ENCODE results near the gene TMPRSS3. TPM values are rescaled to one million over a fixed set of nuclear protein-coding genes. Genes with fewer than 3 reads are reported as not detected.

The TMPRSS3 gene
- polyA plus RNA-seq, 1 donor: 5.6 TPM

GRCh38 chr21:42437786-42438185 lies 41.9 kb upstream of the TMPRSS3 start:
- no CpG with 5 or more reads among the region's 8 CpGs for WGBS (ENCODE audit: insufficient coverage, low lambda C conversion rate)
- H3K4me3 ChIP-seq (ENCODE audit: low read length): no peak overlapping the region
- peaks cover 9% of the 10 kb centered on the region for H3K4me1 ChIP-seq (ENCODE audit: control insufficient read depth, insufficient read depth, low read length)
- H3K9me3 ChIP-seq (ENCODE audit: control insufficient read depth, low read depth, low read length): no peaks in the 10 kb centered on the region
- H3K27ac ChIP-seq (ENCODE audit: low read length): no peak overlapping the region
- DNase-seq: no peak
- H3K27me3 ChIP-seq (ENCODE audit: control insufficient read depth, insufficient read depth, low read length): no peaks in the 10 kb centered on the region
- no peaks in the 10 kb centered on the region for H3K36me3 ChIP-seq (ENCODE audit: control insufficient read depth, insufficient read depth, low read length)

- H3K4me1 ChIP-seq (ENCODE audit: control insufficient read depth, insufficient read depth, low read length): peaks cover 9% of the 10 kb centered on the region
- no peak for DNase-seq
- H3K4me3 ChIP-seq (ENCODE audit: low read length): no peak overlapping the region
- no peaks in the 10 kb centered on the region for H3K27me3 ChIP-seq (ENCODE audit: control insufficient read depth, insufficient read depth, low read length)
- H3K27ac ChIP-seq (ENCODE audit: low read length): no peak overlapping the region
- H3K9me3 ChIP-seq (ENCODE audit: control insufficient read depth, low read depth, low read length): no peaks in the 10 kb centered on the region
- H3K36me3 ChIP-seq (ENCODE audit: control insufficient read depth, insufficient read depth, low read length): no peaks in the 10 kb centered on the region
Observed at GRCh38 chr21:42436914-42437313, 41.1 kb upstream of the TMPRSS3 start.

- no peak for DNase-seq
- H3K27ac ChIP-seq (ENCODE audit: low read length): no peak overlapping the region
- no peaks in the 10 kb centered on the region for H3K36me3 ChIP-seq (ENCODE audit: control insufficient read depth, insufficient read depth, low read length)
- H3K4me1 ChIP-seq (ENCODE audit: control insufficient read depth, insufficient read depth, low read length): peaks cover 9% of the 10 kb centered on the region
- no peak overlapping the region for H3K4me3 ChIP-seq (ENCODE audit: low read length)
- H3K9me3 ChIP-seq (ENCODE audit: control insufficient read depth, low read depth, low read length): no peaks in the 10 kb centered on the region
- no peaks in the 10 kb centered on the region for H3K27me3 ChIP-seq (ENCODE audit: control insufficient read depth, insufficient read depth, low read length)
Observed at GRCh38 chr21:42435833-42436232, 40.0 kb upstream of the TMPRSS3 start.

GRCh38 chr21:42435401-42435800 lies 39.5 kb upstream of the TMPRSS3 start:
- Histone ChIP-seq H3K27me3 (ENCODE audit: control insufficient read depth, insufficient read depth, low read length) (no peaks in the 10 kb centered on the region), H3K4me3 (ENCODE audit: low read length) (no peak overlapping the region), H3K27ac (ENCODE audit: low read length) (no peak overlapping the region), H3K9me3 (ENCODE audit: control insufficient read depth, low read depth, low read length) (no peaks in the 10 kb centered on the region), H3K36me3 (ENCODE audit: control insufficient read depth, insufficient read depth, low read length) (no peaks in the 10 kb centered on the region), H3K4me1 (ENCODE audit: control insufficient read depth, insufficient read depth, low read length) (peaks cover 9% of the 10 kb centered on the region)
- no peak for DNase-seq
- WGBS (ENCODE audit: insufficient coverage, low lambda C conversion rate): 67% methylated on average over 1 of the region's 4 CpGs

GRCh38 chr21:42434884-42435283 lies 39.0 kb upstream of the TMPRSS3 start:
- WGBS (ENCODE audit: insufficient coverage, low lambda C conversion rate): no CpG with 5 or more reads among the region's 3 CpGs
- no peak overlapping the region for H3K4me3 ChIP-seq (ENCODE audit: low read length)
- no peaks in the 10 kb centered on the region for H3K9me3 ChIP-seq (ENCODE audit: control insufficient read depth, low read depth, low read length)

GRCh38 chr21:42433946-42434551 lies 38.2 kb upstream of the TMPRSS3 start:
- Histone ChIP-seq H3K27me3 (ENCODE audit: control insufficient read depth, insufficient read depth, low read length) (peaks cover under 1% of the 10 kb centered on the region), H3K36me3 (ENCODE audit: control insufficient read depth, insufficient read depth, low read length) (no peaks in the 10 kb centered on the region), H3K4me1 (ENCODE audit: control insufficient read depth, insufficient read depth, low read length) (peaks cover 9% of the 10 kb centered on the region), H3K9me3 (ENCODE audit: control insufficient read depth, low read depth, low read length) (no peaks in the 10 kb centered on the region), H3K27ac (ENCODE audit: low read length) (peak overlapping the region; percentile 59), H3K4me3 (ENCODE audit: low read length) (no peak overlapping the region)
- no CpG with 5 or more reads among the region's 10 CpGs for WGBS (ENCODE audit: insufficient coverage, low lambda C conversion rate)
- DNase-seq: peak; percentile 92 to 94

More at GRCh38 chr21:42434884-42435283, 39.0 kb upstream of the TMPRSS3 start:
- no peak for DNase-seq
- H3K27ac ChIP-seq (ENCODE audit: low read length): no peak overlapping the region
- H3K4me1 ChIP-seq (ENCODE audit: control insufficient read depth, insufficient read depth, low read length): peaks cover 9% of the 10 kb centered on the region
- H3K27me3 ChIP-seq (ENCODE audit: control insufficient read depth, insufficient read depth, low read length): no peaks in the 10 kb centered on the region
- no peaks in the 10 kb centered on the region for H3K36me3 ChIP-seq (ENCODE audit: control insufficient read depth, insufficient read depth, low read length)

- peaks cover 2% of the 10 kb centered on the region for H3K27me3 ChIP-seq (ENCODE audit: control insufficient read depth, insufficient read depth, low read length)
- H3K9me3 ChIP-seq (ENCODE audit: control insufficient read depth, low read depth, low read length): no peaks in the 10 kb centered on the region
- DNase-seq: no peak
- no peak overlapping the region for H3K27ac ChIP-seq (ENCODE audit: low read length)
- H3K4me3 ChIP-seq (ENCODE audit: low read length): no peak overlapping the region
- H3K4me1 ChIP-seq (ENCODE audit: control insufficient read depth, insufficient read depth, low read length): peaks cover 9% of the 10 kb centered on the region
- no CpG with 5 or more reads among the region's 1 CpG for WGBS (ENCODE audit: insufficient coverage, low lambda C conversion rate)
- H3K36me3 ChIP-seq (ENCODE audit: control insufficient read depth, insufficient read depth, low read length): no peaks in the 10 kb centered on the region
Observed at GRCh38 chr21:42432695-42433094, 36.8 kb upstream of the TMPRSS3 start.

- no peak overlapping the region for H3K27ac ChIP-seq (ENCODE audit: low read length)
- H3K4me1 ChIP-seq (ENCODE audit: control insufficient read depth, insufficient read depth, low read length): peaks cover 9% of the 10 kb centered on the region
- no peak overlapping the region for H3K4me3 ChIP-seq (ENCODE audit: low read length)
- H3K9me3 ChIP-seq (ENCODE audit: control insufficient read depth, low read depth, low read length): no peaks in the 10 kb centered on the region
- H3K36me3 ChIP-seq (ENCODE audit: control insufficient read depth, insufficient read depth, low read length): no peaks in the 10 kb centered on the region
- peaks cover 2% of the 10 kb centered on the region for H3K27me3 ChIP-seq (ENCODE audit: control insufficient read depth, insufficient read depth, low read length)
- WGBS (ENCODE audit: insufficient coverage, low lambda C conversion rate): no CpG with 5 or more reads among the region's 7 CpGs
- no peak for DNase-seq
Observed at GRCh38 chr21:42431196-42431595, 35.3 kb upstream of the TMPRSS3 start.

- Histone ChIP-seq H3K4me3 (ENCODE audit: low read length) (no peak overlapping the region), H3K36me3 (ENCODE audit: control insufficient read depth, insufficient read depth, low read length) (no peaks in the 10 kb centered on the region), H3K4me1 (ENCODE audit: control insufficient read depth, insufficient read depth, low read length) (peaks cover 9% of the 10 kb centered on the region), H3K9me3 (ENCODE audit: control insufficient read depth, low read depth, low read length) (no peaks in the 10 kb centered on the region), H3K27me3 (ENCODE audit: control insufficient read depth, insufficient read depth, low read length) (peaks cover 2% of the 10 kb centered on the region), H3K27ac (ENCODE audit: low read length) (no peak overlapping the region)
- DNase-seq: no peak
- WGBS (ENCODE audit: insufficient coverage, low lambda C conversion rate): no CpG with 5 or more reads among the region's 6 CpGs
Observed at GRCh38 chr21:42430521-42430920, 34.7 kb upstream of the TMPRSS3 start.

GRCh38 chr21:42429856-42430255 lies 34.0 kb upstream of the TMPRSS3 start:
- WGBS (ENCODE audit: insufficient coverage, low lambda C conversion rate): no CpG with 5 or more reads among the region's 9 CpGs
- Histone ChIP-seq H3K4me1 (ENCODE audit: control insufficient read depth, insufficient read depth, low read length) (peaks cover 9% of the 10 kb centered on the region), H3K27ac (ENCODE audit: low read length) (no peak overlapping the region), H3K9me3 (ENCODE audit: control insufficient read depth, low read depth, low read length) (no peaks in the 10 kb centered on the region), H3K4me3 (ENCODE audit: low read length) (no peak overlapping the region), H3K27me3 (ENCODE audit: control insufficient read depth, insufficient read depth, low read length) (peaks cover 2% of the 10 kb centered on the region), H3K36me3 (ENCODE audit: control insufficient read depth, insufficient read depth, low read length) (no peaks in the 10 kb centered on the region)
- no peak for DNase-seq

GRCh38 chr21:42429021-42429420 lies 33.2 kb upstream of the TMPRSS3 start:
- WGBS (ENCODE audit: insufficient coverage, low lambda C conversion rate): no CpG with 5 or more reads among the region's 1 CpG
- H3K27ac ChIP-seq (ENCODE audit: low read length): no peak overlapping the region
- DNase-seq: no peak
- no peak overlapping the region for H3K4me3 ChIP-seq (ENCODE audit: low read length)
- H3K27me3 ChIP-seq (ENCODE audit: control insufficient read depth, insufficient read depth, low read length): peaks cover 2% of the 10 kb centered on the region
- no peaks in the 10 kb centered on the region for H3K9me3 ChIP-seq (ENCODE audit: control insufficient read depth, low read depth, low read length)
- peaks cover 5% of the 10 kb centered on the region for H3K4me1 ChIP-seq (ENCODE audit: control insufficient read depth, insufficient read depth, low read length)
- no peaks in the 10 kb centered on the region for H3K36me3 ChIP-seq (ENCODE audit: control insufficient read depth, insufficient read depth, low read length)
